Caco-2 (cell line): ENCODE data around the gene QRICH1. TPM values are rescaled to one million over a fixed set of nuclear protein-coding genes. Genes with fewer than 3 reads are reported as not detected.
A peak's percentile ranks its signal among the peaks of the same experiment; 100 is the strongest.

Experiments
- BruUV-seq: library from RNA; stranded (reverse); fragments of 400-500 nt; replicated peaks from 2 replicates; lab custom pipeline; 2021; lab: Mats Ljungman, UMichigan
- CTCF ChIA-PET: fragments of 300-600 bp; sonication (Branson Sonifier 250); formaldehyde crosslinking; loops from one replicate; lab custom pipeline; 2022; ENCODE audit warnings: antibody characterized with exemption; lab: Charles Lee
- POLR2A ChIA-PET: fragments of 300-600 bp; sonication (Branson Sonifier 250); formaldehyde crosslinking; loops from one replicate; lab custom pipeline; 2022; ENCODE audit warnings: antibody characterized with exemption; lab: Charles Lee
- DNase-seq, 2 experiments: peaks; one replicate each; pipeline versions ENCODE4 v3.0.0 to v3.0.0-alpha.2; 2020 to 2022
- H3K27me3 ChIP-seq: replicated peaks from 2 replicates; pipeline ENCODE4 v1.6.0; 2011; ENCODE audit warnings: low read length; ENCODE audit not compliant: control insufficient read depth, insufficient read depth
- H3K36me3 ChIP-seq: 2 replicates; pipeline ENCODE4 v1.5.1; 2011; ENCODE audit warnings: low read length; ENCODE audit not compliant: control insufficient read depth, insufficient read depth
- H3K4me1 ChIP-seq: fragments of 250-450 bp; sonication (Bioruptor Pico); 2 replicates; pipeline ENCODE4 v1.5.1; 2020; ENCODE audit warnings: mild to moderate bottlenecking
- H3K4me3 ChIP-seq: 2 replicates; pipeline ENCODE4 v1.5.1; 2011; ENCODE audit warnings: low read depth, mild to moderate bottlenecking, control low read depth, low read length
- H3K9me3 ChIP-seq: fragments of 250-450 bp; sonication (Bioruptor Pico); 2 replicates; pipeline ENCODE4 v1.5.1; 2020; ENCODE audit warnings: mild to moderate bottlenecking, moderate library complexity
- H3K27ac Mint-ChIP-seq: one replicate; pipeline ENCODE4 v1.8.0; 2022; ENCODE audit warnings: mixed read lengths; ENCODE audit not compliant: unreplicated experiment
- H3K27me3 Mint-ChIP-seq: one replicate; pipeline ENCODE4 v1.8.0; 2022; ENCODE audit warnings: mixed read lengths; ENCODE audit not compliant: insufficient read depth, unreplicated experiment
- H3K36me3 Mint-ChIP-seq: one replicate; pipeline ENCODE4 v1.8.0; 2022; ENCODE audit warnings: mild to moderate bottlenecking, mixed read lengths; ENCODE audit not compliant: insufficient read depth, unreplicated experiment
- H3K4me1 Mint-ChIP-seq: one replicate; pipeline ENCODE4 v1.8.0; 2022; ENCODE audit warnings: low read depth, mixed read lengths; ENCODE audit not compliant: unreplicated experiment
- H3K4me3 Mint-ChIP-seq: one replicate; pipeline ENCODE4 v1.8.0; 2022; ENCODE audit warnings: mild to moderate bottlenecking, moderate library complexity, mixed read lengths; ENCODE audit not compliant: unreplicated experiment
- H3K9me3 Mint-ChIP-seq: one replicate; pipeline ENCODE4 v1.8.0; 2022; ENCODE audit warnings: mixed read lengths; ENCODE audit not compliant: unreplicated experiment
- CTCF ChIP-seq, 2 experiments: fragments of 200-600 bp in 1 of 2; IDR thresholded peaks; 1 replicate in 1 of 2; 2 replicates in 1 of 2; pipeline versions ENCODE4 v1.5.1 to v1.8.0; 2011 to 2022; ENCODE audit warnings: antibody characterized with exemption in 1 of 2, control low read depth in 1 of 2, inconsistent platforms in 1 of 2, low read depth in 1 of 2, low read length in 1 of 2, mild to moderate bottlenecking in 1 of 2, moderate library complexity in 1 of 2; ENCODE audit not compliant: insufficient read depth in 1 of 2, severe bottlenecking in 1 of 2, unreplicated experiment in 1 of 2
- intact Hi-C: fragments of 100-400 bp; cut with micrococcal nuclease; formaldehyde crosslinking; loops from one replicate; pipeline ENCODE4 v1.10.0; 2022; ENCODE audit not compliant: unreplicated experiment
- total RNA-seq: library from RNA; stranded (reverse); gene quantifications from 2 replicates; pipeline ENCODE4 v1.2.3, GENCODE V29; 2022

Gene QRICH1
- total RNA-seq, 1 experiment from 2014 or later = 119 TPM

DNA sequence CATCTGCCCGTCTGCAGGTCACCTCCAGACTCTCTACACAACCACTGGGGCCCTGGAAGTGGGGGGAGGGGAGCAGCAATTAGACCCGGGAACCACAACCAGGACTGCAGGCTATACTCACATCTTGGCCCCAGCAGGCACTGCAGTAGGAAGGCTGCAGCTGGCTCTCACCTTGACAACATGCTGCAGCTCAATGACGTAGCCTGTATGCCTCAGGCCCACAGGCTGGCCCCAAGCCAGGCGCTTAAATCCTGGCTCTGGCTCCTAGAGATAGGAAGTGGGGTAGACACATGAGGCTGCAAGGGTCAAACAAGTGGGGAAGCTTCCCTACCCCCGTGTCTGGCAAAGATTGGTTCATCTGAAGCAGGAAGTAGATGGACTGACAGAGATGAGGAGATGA, 4.6 kb upstream of the QRICH1 start:
- Mint-ChIP-seq H3K36me3 (peaks cover 71% of the 10 kb centered on the region), H3K27me3 (no peaks in the 10 kb centered on the region), H3K4me1 (no peaks in the 10 kb centered on the region), H3K27ac (no peak overlapping the region), H3K9me3 (no peaks in the 10 kb centered on the region), H3K4me3 (no peak overlapping the region)
- Histone ChIP-seq H3K4me1 (peaks cover 4% of the 10 kb centered on the region), H3K4me3 (no peak overlapping the region), H3K36me3 (peaks cover 5% of the 10 kb centered on the region), H3K27me3 (no peaks in the 10 kb centered on the region), H3K9me3 (no peaks in the 10 kb centered on the region)
- BruUV-seq = no TSS peak
- ChIA-PET POLR2A (no interaction called here), CTCF (no interaction called here)
- intact Hi-C loops = no loop called here
- no peak for DNase-seq
- no peak for TF ChIP-seq CTCF (IDR thresholded peaks at IDR 0.05; ENCODE audit: insufficient read depth in 1 of 2, low read depth in 1 of 2, low read length in 1 of 2, severe bottlenecking in 1 of 2, unreplicated experiment in 1 of 2)

- H3K36me3 ChIP-seq = no peaks in the 10 kb centered on the region; the same call in 1 of the 2 replicates
- intact Hi-C loops = loop anchor here (1.0 kb wide), 1 partner anchor 104 kb away; no protein-coding TSS in a partner anchor
- no peak for TF ChIP-seq CTCF (IDR thresholded peaks at IDR 0.05; ENCODE audit: insufficient read depth in 1 of 2, low read depth in 1 of 2, low read length in 1 of 2, severe bottlenecking in 1 of 2, unreplicated experiment in 1 of 2)
- no peaks in the 10 kb centered on the region for H3K9me3 ChIP-seq
- peaks cover 4% of the 10 kb centered on the region for H3K4me1 ChIP-seq
- H3K4me3 ChIP-seq = peak overlapping the region; percentile 67
- Mint-ChIP-seq H3K27ac (peak overlapping the region; percentile 99), H3K27me3 (no peaks in the 10 kb centered on the region), H3K4me3 (peak overlapping the region; percentile 95), H3K9me3 (no peaks in the 10 kb centered on the region), H3K36me3 (peaks cover 63% of the 10 kb centered on the region), H3K4me1 (no peaks in the 10 kb centered on the region)
- POLR2A ChIA-PET = interaction anchor here (0.6 to 3.0 kb wide), 17 partner anchors 11 to 1959 kb away, joined by 3 to 44 read pairs (median 8); partner anchors contain the start of genes CELSR3, IMPDH2, LAMB2 and NDUFAF3
- H3K27me3 ChIP-seq = no peaks in the 10 kb centered on the region
- DNase-seq = peak; percentile 75 to 83
- TSS peak; percentile 86 for BruUV-seq
- CTCF ChIA-PET = interaction anchor here (0.8 to 2.6 kb wide), 12 partner anchors 18 to 356 kb away, joined by 3 to 20 read pairs (median 4); partner anchors contain the start of genes IMPDH2, LAMB2, NDUFAF3 and USP19
Observed at GRCh38 chr3:49092938-49093852, 676 bp downstream of the QRICH1 start.

- no peaks in the 10 kb centered on the region for H3K4me1 ChIP-seq
- H3K9me3 Mint-ChIP-seq = no peaks in the 10 kb centered on the region
- intact Hi-C loops = no loop called here
- no peaks in the 10 kb centered on the region for H3K27me3 ChIP-seq
- no peaks in the 10 kb centered on the region for H3K27me3 Mint-ChIP-seq
- no peaks in the 10 kb centered on the region for H3K9me3 ChIP-seq
- H3K36me3 ChIP-seq = no peaks in the 10 kb centered on the region
- no peak for TF ChIP-seq CTCF (IDR thresholded peaks at IDR 0.05; ENCODE audit: insufficient read depth in 1 of 2, low read depth in 1 of 2, low read length in 1 of 2, severe bottlenecking in 1 of 2, unreplicated experiment in 1 of 2)
- peaks cover 47% of the 10 kb centered on the region for H3K36me3 Mint-ChIP-seq
- POLR2A ChIA-PET = interaction anchor here (0.7 kb wide), 1 partner anchor 53 kb away, joined by 3 read pairs; no protein-coding TSS in a partner anchor
- no peak for DNase-seq
- H3K4me1 Mint-ChIP-seq = peaks cover 6% of the 10 kb centered on the region
- BruUV-seq = no TSS peak
- H3K4me3 Mint-ChIP-seq = no peak overlapping the region
- H3K27ac Mint-ChIP-seq = no peak overlapping the region
- H3K4me3 ChIP-seq = no peak overlapping the region
- CTCF ChIA-PET = no interaction called here
Observed at GRCh38 chr3:49081429-49081828, 12.4 kb downstream of the QRICH1 start.
